H9 (cell line): ENCODE measurements around the gene ERRFI1. TPM values are rescaled to one million over a fixed set of nuclear protein-coding genes. Genes with fewer than 3 reads are reported as not detected.

ENCODE experiments used
- DNase-seq: peaks from one replicate; pipeline ENCODE4 v3.0.0-alpha.2; 2017
- H2AFZ ChIP-seq: one replicate; pipeline ENCODE4 v1.6.1; 2013; ENCODE audit warnings: mild to moderate bottlenecking, low read length, control low read depth, moderate library complexity
- H2AK5ac ChIP-seq: 2 replicates; pipeline ENCODE4 v1.6.1; 2013; ENCODE audit warnings: low read length, control low read depth, mixed read lengths; ENCODE audit not compliant: insufficient read length
- H2BK120ac ChIP-seq: one replicate; pipeline ENCODE4 v1.6.1; 2013; ENCODE audit warnings: low read depth, mild to moderate bottlenecking, low read length, control low read depth, inconsistent platforms; ENCODE audit not compliant: poor library complexity, severe bottlenecking
- H2BK12ac ChIP-seq: 2 replicates; pipeline ENCODE4 v1.6.1; 2013; ENCODE audit warnings: low read length, control low read depth, mixed read lengths, low read depth; ENCODE audit not compliant: insufficient read length
- H2BK15ac ChIP-seq: 2 replicates; pipeline ENCODE4 v1.6.1; 2013; ENCODE audit warnings: low read depth, low read length, control low read depth
- H2BK20ac ChIP-seq: one replicate; pipeline ENCODE4 v1.6.1; 2013; ENCODE audit warnings: low read depth, mild to moderate bottlenecking, low read length, control low read depth, inconsistent platforms; ENCODE audit not compliant: poor library complexity, severe bottlenecking
- H2BK5ac ChIP-seq: 2 replicates; pipeline ENCODE4 v1.6.1; 2013; ENCODE audit warnings: low read length, control low read depth, mixed read lengths; ENCODE audit not compliant: insufficient read length
- H3K14ac ChIP-seq: 2 replicates; pipeline ENCODE4 v1.6.1; 2013; ENCODE audit warnings: low read length, control low read depth; ENCODE audit not compliant: insufficient read depth
- H3K18ac ChIP-seq: 2 replicates; pipeline ENCODE4 v1.6.1; 2013; ENCODE audit warnings: low read depth, mild to moderate bottlenecking, mixed read lengths, low read length, control low read depth; ENCODE audit not compliant: insufficient read length
- H3K23ac ChIP-seq: 2 replicates; pipeline ENCODE4 v1.6.1; 2013; ENCODE audit warnings: low read length, control low read depth, mixed read lengths, low read depth; ENCODE audit not compliant: insufficient read length
- H3K23me2 ChIP-seq: 2 replicates; pipeline ENCODE4 v1.6.1; 2013; ENCODE audit warnings: low read depth, mild to moderate bottlenecking, mixed read lengths, low read length, control low read depth; ENCODE audit not compliant: insufficient read length, poor library complexity, severe bottlenecking
- H3K27ac ChIP-seq: 2 replicates; pipeline ENCODE4 v1.5.1; 2013; ENCODE audit warnings: low read length, control low read depth, mixed read lengths, low read depth; ENCODE audit not compliant: insufficient read length
- H3K27me3 ChIP-seq: 2 replicates; pipeline ENCODE4 v1.6.1; 2013; ENCODE audit warnings: low read length, control low read depth, inconsistent platforms; ENCODE audit not compliant: insufficient read depth
- H3K4ac ChIP-seq: 2 replicates; pipeline ENCODE4 v1.6.1; 2013; ENCODE audit warnings: low read depth, mild to moderate bottlenecking, control low read depth, inconsistent platforms, low read length, moderate library complexity
- H3K4me1 ChIP-seq: 2 replicates; pipeline ENCODE4 v1.6.1; 2013; ENCODE audit warnings: low read length, control low read depth, inconsistent platforms; ENCODE audit not compliant: insufficient read depth
- H3K4me2 ChIP-seq: 2 replicates; pipeline ENCODE4 v1.6.1; 2013; ENCODE audit warnings: low read length, control low read depth, mixed read lengths; ENCODE audit not compliant: insufficient read length, insufficient read depth
- H3K56ac ChIP-seq: 2 replicates; pipeline ENCODE4 v1.6.1; 2013; ENCODE audit warnings: low read depth, mild to moderate bottlenecking, mixed read lengths, low read length, control low read depth; ENCODE audit not compliant: insufficient read length
- H3K79me1 ChIP-seq: 2 replicates; pipeline ENCODE4 v1.6.1; 2013; ENCODE audit warnings: low read depth, mild to moderate bottlenecking, moderate library complexity, low read length, control low read depth, inconsistent platforms; ENCODE audit not compliant: insufficient read depth, poor library complexity, severe bottlenecking
- H3K79me2 ChIP-seq: 2 replicates; pipeline ENCODE4 v1.6.1; 2013; ENCODE audit warnings: low read length, control low read depth, inconsistent platforms; ENCODE audit not compliant: insufficient read depth
- H3K9ac ChIP-seq: 2 replicates; pipeline ENCODE4 v1.6.1; 2013; ENCODE audit warnings: low read length, control low read depth, mixed read lengths; ENCODE audit not compliant: insufficient read length; ENCODE audit errors: extremely low read depth
- H3K9me3 ChIP-seq: one replicate; pipeline ENCODE4 v1.6.1; 2013; ENCODE audit warnings: low read depth, low read length, inconsistent platforms; ENCODE audit not compliant: control insufficient read depth
- H3T11ph ChIP-seq: one replicate; pipeline ENCODE4 v1.6.1; 2013; ENCODE audit warnings: mild to moderate bottlenecking, low read length, control low read depth, inconsistent platforms
- H4K20me1 ChIP-seq: one replicate; pipeline ENCODE4 v1.6.1; 2013; ENCODE audit not compliant: control insufficient read depth, insufficient read length, insufficient read depth
- H4K5ac ChIP-seq: 2 replicates; pipeline ENCODE4 v1.6.1; 2013; ENCODE audit warnings: low read depth, mild to moderate bottlenecking, mixed read lengths, low read length, control low read depth; ENCODE audit not compliant: insufficient read length
- H4K8ac ChIP-seq: replicated peaks from 2 replicates; pipeline ENCODE4 v1.6.1; 2013; ENCODE audit warnings: low read length, control low read depth, mixed read lengths, low read depth; ENCODE audit not compliant: insufficient read length
- H4K91ac ChIP-seq: 2 replicates; pipeline ENCODE4 v1.6.1; 2013; ENCODE audit warnings: low read depth, mild to moderate bottlenecking, moderate library complexity, mixed read lengths, low read length, control low read depth; ENCODE audit not compliant: insufficient read length
- H3K27ac Mint-ChIP-seq, 3 experiments: 2 replicates in 2 of 3; 3 replicates in 1 of 3; pipeline ENCODE4 v1.8.0; 2020 to 2021; ENCODE audit warnings: mixed read lengths in 3 of 3, mild to moderate bottlenecking in 1 of 3, moderate library complexity in 1 of 3
- H3K27me3 Mint-ChIP-seq: 2 replicates; pipeline ENCODE4 v1.8.0; 2021; ENCODE audit warnings: low read depth, mild to moderate bottlenecking, moderate library complexity, mixed read lengths
- H3K36me3 Mint-ChIP-seq, 3 experiments: 2 replicates in 2 of 3; 3 replicates in 1 of 3; pipeline ENCODE4 v1.8.0; 2020 to 2021; ENCODE audit warnings: low read depth in 3 of 3, mixed read lengths in 3 of 3; ENCODE audit not compliant: insufficient read depth in 1 of 3
- H3K4me1 Mint-ChIP-seq, 2 experiments: 2 replicates each; pipeline ENCODE4 v1.8.0; 2020; ENCODE audit warnings: mixed read lengths in 2 of 2
- H3K4me3 Mint-ChIP-seq, 2 experiments: 2 replicates in 1 of 2; 3 replicates in 1 of 2; pipeline ENCODE4 v1.8.0; 2020 to 2021; ENCODE audit warnings: mild to moderate bottlenecking in 2 of 2, mixed read lengths in 2 of 2, moderate library complexity in 1 of 2
- H3K9me3 Mint-ChIP-seq, 2 experiments: 2 replicates in 1 of 2; 3 replicates in 1 of 2; pipeline ENCODE4 v1.8.0; 2020; ENCODE audit warnings: mild to moderate bottlenecking in 2 of 2, mixed read lengths in 2 of 2, moderate library complexity in 1 of 2
- total RNA-seq: library from RNA; stranded (reverse); gene quantifications from 2 replicates; pipeline ENCODE4 v1.2.1, GENCODE V29; 2021
- TF ChIP-seq, protein P1 (sequence below): fragments of 200-600 bp; sonication (generic); conservative IDR thresholded peaks from 3 replicates; pipeline ENCODE4 v1.8.0; 2021; ENCODE audit warnings: antibody characterized with exemption, mild to moderate bottlenecking

ERRFI1 gene
- total RNA-seq, 1 experiment from 2014 or later: 20.8 TPM

DNA sequence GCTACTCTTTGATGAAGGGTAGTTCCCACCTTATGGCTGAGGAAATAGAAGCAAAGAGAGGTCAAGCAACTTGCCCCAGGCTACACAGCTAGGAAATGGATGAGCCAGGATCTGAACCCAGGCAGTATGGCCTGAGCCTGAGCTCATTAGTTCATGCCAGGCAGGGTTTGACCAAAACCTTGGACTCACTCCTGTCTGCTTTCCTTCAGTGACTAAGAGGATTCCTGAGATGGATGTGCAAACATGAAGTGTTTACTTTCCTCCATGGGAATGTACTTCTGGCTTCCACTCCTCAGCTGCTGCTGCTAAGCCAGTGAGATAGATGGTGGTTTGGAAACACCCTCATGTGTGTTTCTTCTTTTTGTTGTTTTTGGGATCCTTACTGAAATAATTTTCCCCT is 35.1 kb upstream of the ERRFI1 start:
- Histone ChIP-seq H3K9ac (no peak overlapping the region), H2AFZ (no peak overlapping the region), H3K56ac (no peak overlapping the region), H4K91ac (no peak overlapping the region), H4K5ac (no peak overlapping the region), H3K14ac (no peak overlapping the region), H3K23ac (no peak overlapping the region), H3K79me1 (no peaks in the 10 kb centered on the region), H3K4ac (no peak overlapping the region), H3K23me2 (no peaks in the 10 kb centered on the region), H3K4me2 (no peak overlapping the region), H3K27ac (no peak overlapping the region), H2BK120ac (no peak overlapping the region), H2BK5ac (no peak overlapping the region), H2AK5ac (no peak overlapping the region), H3K4me1 (no peaks in the 10 kb centered on the region), H2BK20ac (no peak overlapping the region), H4K8ac (no peak overlapping the region), H2BK15ac (no peak overlapping the region), H2BK12ac (no peak overlapping the region), H4K20me1 (no peaks in the 10 kb centered on the region), H3K9me3 (no peaks in the 10 kb centered on the region), H3K18ac (no peak overlapping the region), H3K79me2 (no peaks in the 10 kb centered on the region), H3T11ph (no peak overlapping the region), H3K27me3 (no peaks in the 10 kb centered on the region)
- Mint-ChIP-seq H3K27ac (no peak overlapping the region), H3K27me3 (no peaks in the 10 kb centered on the region; the same call in none of the 2 replicates), H3K36me3 (peaks cover 0 to 4% (median 1%) of the 10 kb centered on the region in 3 experiments; a peak in 2 of 7 replicates), H3K9me3 (peaks cover 4% of the 10 kb centered on the region in 2 experiments; a peak in 4 of 5 replicates), H3K4me3 (no peak overlapping the region), H3K4me1 (peaks cover 15 to 16% of the 10 kb centered on the region in 2 experiments; a peak in 3 of 4 replicates)
- DNase-seq: no peak
- TF ChIP-seq, protein P1, sequence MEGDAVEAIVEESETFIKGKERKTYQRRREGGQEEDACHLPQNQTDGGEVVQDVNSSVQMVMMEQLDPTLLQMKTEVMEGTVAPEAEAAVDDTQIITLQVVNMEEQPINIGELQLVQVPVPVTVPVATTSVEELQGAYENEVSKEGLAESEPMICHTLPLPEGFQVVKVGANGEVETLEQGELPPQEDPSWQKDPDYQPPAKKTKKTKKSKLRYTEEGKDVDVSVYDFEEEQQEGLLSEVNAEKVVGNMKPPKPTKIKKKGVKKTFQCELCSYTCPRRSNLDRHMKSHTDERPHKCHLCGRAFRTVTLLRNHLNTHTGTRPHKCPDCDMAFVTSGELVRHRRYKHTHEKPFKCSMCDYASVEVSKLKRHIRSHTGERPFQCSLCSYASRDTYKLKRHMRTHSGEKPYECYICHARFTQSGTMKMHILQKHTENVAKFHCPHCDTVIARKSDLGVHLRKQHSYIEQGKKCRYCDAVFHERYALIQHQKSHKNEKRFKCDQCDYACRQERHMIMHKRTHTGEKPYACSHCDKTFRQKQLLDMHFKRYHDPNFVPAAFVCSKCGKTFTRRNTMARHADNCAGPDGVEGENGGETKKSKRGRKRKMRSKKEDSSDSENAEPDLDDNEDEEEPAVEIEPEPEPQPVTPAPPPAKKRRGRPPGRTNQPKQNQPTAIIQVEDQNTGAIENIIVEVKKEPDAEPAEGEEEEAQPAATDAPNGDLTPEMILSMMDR: no peak
